ENCODE measurements around the gene TLE7.

The TLE7 gene

DNA sequence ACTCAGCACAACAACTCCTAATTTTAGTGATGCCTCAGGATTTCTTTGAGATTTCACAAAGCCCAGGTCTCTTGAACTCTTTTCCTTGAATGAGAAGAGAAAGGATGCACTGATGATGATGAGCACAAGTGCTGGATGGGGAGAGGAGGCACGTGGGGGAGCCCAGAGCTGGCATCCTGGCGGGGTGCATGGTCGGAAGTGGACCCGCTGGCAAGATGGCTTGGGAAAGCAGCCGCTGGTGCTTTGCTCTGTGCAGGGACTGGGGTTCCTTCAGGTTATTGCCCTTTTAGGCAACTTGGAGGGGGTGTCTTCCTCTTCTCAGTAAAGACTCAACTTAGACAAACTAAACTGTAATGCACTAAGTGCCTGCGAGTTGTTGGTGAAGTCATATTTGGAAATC is 61.0 kb downstream of the TLE7 start:
- H3K27ac ChIP-seq: no peak overlapping the region
- TF ChIP-seq, protein P1, sequence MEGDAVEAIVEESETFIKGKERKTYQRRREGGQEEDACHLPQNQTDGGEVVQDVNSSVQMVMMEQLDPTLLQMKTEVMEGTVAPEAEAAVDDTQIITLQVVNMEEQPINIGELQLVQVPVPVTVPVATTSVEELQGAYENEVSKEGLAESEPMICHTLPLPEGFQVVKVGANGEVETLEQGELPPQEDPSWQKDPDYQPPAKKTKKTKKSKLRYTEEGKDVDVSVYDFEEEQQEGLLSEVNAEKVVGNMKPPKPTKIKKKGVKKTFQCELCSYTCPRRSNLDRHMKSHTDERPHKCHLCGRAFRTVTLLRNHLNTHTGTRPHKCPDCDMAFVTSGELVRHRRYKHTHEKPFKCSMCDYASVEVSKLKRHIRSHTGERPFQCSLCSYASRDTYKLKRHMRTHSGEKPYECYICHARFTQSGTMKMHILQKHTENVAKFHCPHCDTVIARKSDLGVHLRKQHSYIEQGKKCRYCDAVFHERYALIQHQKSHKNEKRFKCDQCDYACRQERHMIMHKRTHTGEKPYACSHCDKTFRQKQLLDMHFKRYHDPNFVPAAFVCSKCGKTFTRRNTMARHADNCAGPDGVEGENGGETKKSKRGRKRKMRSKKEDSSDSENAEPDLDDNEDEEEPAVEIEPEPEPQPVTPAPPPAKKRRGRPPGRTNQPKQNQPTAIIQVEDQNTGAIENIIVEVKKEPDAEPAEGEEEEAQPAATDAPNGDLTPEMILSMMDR (IDR thresholded peaks at IDR 0.05): no peak
- TF ChIP-seq ZFX (IDR thresholded peaks at IDR 0.05; ENCODE audit: borderline replicate concordance): no peak

All from 22Rv1 (cell line).